Measurements from ENCODE around the gene DYSF. TPM values are rescaled to one million over a fixed set of nuclear protein-coding genes. Genes with fewer than 3 reads are reported as not detected.

The DYSF gene
- total RNA-seq, 1 donor: 3.5 TPM

DNA sequence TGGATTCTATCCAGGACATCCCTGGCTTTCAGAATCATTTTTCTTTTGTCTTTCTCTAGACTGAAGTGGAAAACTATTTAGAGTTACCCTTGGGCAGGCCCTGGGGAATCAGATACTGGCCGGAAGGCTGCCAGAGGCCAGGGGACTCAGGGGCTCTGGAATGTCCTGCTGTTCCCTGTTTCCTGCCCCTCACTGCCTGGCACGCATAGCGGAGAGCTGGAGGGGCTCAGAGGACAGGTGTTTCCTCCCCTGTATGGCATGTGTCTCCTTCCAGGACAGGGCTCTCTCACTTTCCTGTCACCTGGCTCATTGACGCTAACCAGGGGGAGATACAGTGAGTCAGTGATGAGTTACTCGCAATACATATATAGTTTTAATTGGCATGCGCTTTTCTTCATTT lies 38.8 kb downstream of the DYSF start:
- TF ChIP-seq CTCF (IDR thresholded peaks at IDR 0.05; ENCODE audit: insufficient read depth, low read depth, low read length): no peak
- no peak for DNase-seq (ENCODE audit: low read depth)
- no peak overlapping the region for H3K4me3 ChIP-seq (ENCODE audit: low read depth, low read length)

DNA sequence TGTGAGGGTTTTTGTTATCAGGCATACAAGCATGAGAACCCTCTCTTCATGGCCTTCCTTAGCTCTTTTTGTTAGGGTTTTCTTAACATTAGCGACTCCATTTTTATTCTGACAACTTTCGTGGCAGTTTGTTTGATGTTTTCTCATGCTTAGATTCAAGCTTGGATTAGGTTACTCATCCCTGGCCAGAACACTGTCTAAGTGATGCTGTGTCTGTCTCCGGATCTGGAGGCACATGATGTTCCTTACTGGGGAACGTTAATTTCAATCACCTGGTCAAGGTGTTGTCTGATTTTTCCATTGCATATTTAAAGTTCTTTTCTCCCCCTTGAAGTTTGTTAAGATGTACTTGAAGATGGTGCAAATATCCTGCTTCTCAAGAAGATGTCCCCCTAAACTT lies 40.7 kb downstream of the DYSF start:
- no peak for DNase-seq (ENCODE audit: low read depth)
- no peak overlapping the region for H3K4me3 ChIP-seq (ENCODE audit: low read depth, low read length)
- no peak for TF ChIP-seq CTCF (IDR thresholded peaks at IDR 0.05; ENCODE audit: insufficient read depth, low read depth, low read length)

- H3K4me3 ChIP-seq (ENCODE audit: low read depth, low read length): no peak overlapping the region
- DNase-seq (ENCODE audit: low read depth): no peak
- no peak for TF ChIP-seq CTCF (IDR thresholded peaks at IDR 0.05; ENCODE audit: insufficient read depth, low read depth, low read length)
These were observed 41.3 kb downstream of the DYSF start for GRCh38 chr2:71494523-71495155.

- TF ChIP-seq CTCF (IDR thresholded peaks at IDR 0.05; ENCODE audit: insufficient read depth, low read depth, low read length): no peak
- DNase-seq (ENCODE audit: low read depth): no peak
- no peak overlapping the region for H3K4me3 ChIP-seq (ENCODE audit: low read depth, low read length)
These were observed 42.9 kb downstream of the DYSF start for GRCh38 chr2:71496156-71496770.

GRCh38 chr2:71498261-71498701 lies 44.9 kb downstream of the DYSF start:
- H3K4me3 ChIP-seq (ENCODE audit: low read depth, low read length): no peak overlapping the region
- TF ChIP-seq CTCF (IDR thresholded peaks at IDR 0.05; ENCODE audit: insufficient read depth, low read depth, low read length): no peak
- peak; percentile 65 for DNase-seq (ENCODE audit: low read depth)

GRCh38 chr2:71499691-71500090 lies 46.3 kb downstream of the DYSF start:
- no peak for TF ChIP-seq CTCF (IDR thresholded peaks at IDR 0.05; ENCODE audit: insufficient read depth, low read depth, low read length)
- DNase-seq (ENCODE audit: low read depth): no peak
- no peak overlapping the region for H3K4me3 ChIP-seq (ENCODE audit: low read depth, low read length)
